ENCODE results near the gene EIF1AD.

Gene EIF1AD

GRCh38 chr11:66002648-66003225 is 780 bp upstream of the EIF1AD start:
- peak; percentile 53 for DNase-seq

- peak; percentile 79 for DNase-seq
Observed at GRCh38 chr11:65997286-65997685, 4.7 kb downstream of the EIF1AD start.

- DNase-seq: no peak
Observed at GRCh38 chr11:65992056-65992455, 9.9 kb downstream of the EIF1AD start.

- peak; percentile 96 for DNase-seq
Observed at GRCh38 chr11:65988791-65989592, 13.0 kb downstream of the EIF1AD start.

GRCh38 chr11:65987336-65987735 is 14.6 kb downstream of the EIF1AD start:
- no peak for DNase-seq

GRCh38 chr11:65983589-65983987 is 18.4 kb downstream of the EIF1AD start:
- DNase-seq: no peak

GRCh38 chr11:65982824-65983588 is 19.0 kb downstream of the EIF1AD start:
- DNase-seq: no peak

GRCh38 chr11:65981972-65982823 is 19.8 kb downstream of the EIF1AD start:
- no peak for DNase-seq

- no peak for DNase-seq
Observed at GRCh38 chr11:65981101-65981740, 20.7 kb downstream of the EIF1AD start.

GRCh38 chr11:65979261-65979759 is 22.6 kb downstream of the EIF1AD start:
- no peak for DNase-seq

GRCh38 chr11:65978391-65979238 is 23.3 kb downstream of the EIF1AD start:
- DNase-seq: no peak

- DNase-seq: no peak
Observed at GRCh38 chr11:65977621-65978390, 24.2 kb downstream of the EIF1AD start.

- DNase-seq: no peak
Observed at GRCh38 chr11:65976216-65977176, 25.5 kb downstream of the EIF1AD start.

GRCh38 chr11:65975771-65976170 is 26.2 kb downstream of the EIF1AD start:
- DNase-seq: no peak

- DNase-seq: no peak
Observed at GRCh38 chr11:65973439-65974110, 28.4 kb downstream of the EIF1AD start.

- no peak for DNase-seq
Observed at GRCh38 chr11:65972116-65972515, 29.8 kb downstream of the EIF1AD start.

GRCh38 chr11:65968600-65969482 is 33.1 kb downstream of the EIF1AD start:
- DNase-seq: no peak

All from hematopoietic multipotent progenitor cell treated with erythropoietin and hydrocortisone succinate and interleukin-3 and kit ligand, for 8 days (in vitro differentiated cells).